ENCODE measurements around the gene TENT5A.

DNA sequence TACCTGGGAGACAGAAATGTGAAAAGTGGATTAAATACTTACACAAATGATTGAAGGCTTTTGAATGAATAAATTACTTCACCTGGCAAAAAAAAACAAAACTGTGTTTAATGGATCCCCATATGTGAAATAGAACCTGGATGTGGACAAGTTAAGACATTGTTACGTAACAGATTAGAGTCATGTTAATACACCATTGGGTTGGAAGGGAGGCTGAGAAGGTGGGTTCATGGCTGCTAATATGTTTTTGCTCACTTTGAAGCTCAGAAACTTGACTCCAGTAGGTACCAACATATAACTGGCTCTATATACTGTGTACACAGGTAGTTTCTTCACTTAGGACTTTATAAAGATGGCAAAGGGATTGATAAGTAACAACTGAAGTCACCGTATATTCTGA lies 21.4 kb upstream of the TENT5A start:
- TF ChIP-seq, protein P1, sequence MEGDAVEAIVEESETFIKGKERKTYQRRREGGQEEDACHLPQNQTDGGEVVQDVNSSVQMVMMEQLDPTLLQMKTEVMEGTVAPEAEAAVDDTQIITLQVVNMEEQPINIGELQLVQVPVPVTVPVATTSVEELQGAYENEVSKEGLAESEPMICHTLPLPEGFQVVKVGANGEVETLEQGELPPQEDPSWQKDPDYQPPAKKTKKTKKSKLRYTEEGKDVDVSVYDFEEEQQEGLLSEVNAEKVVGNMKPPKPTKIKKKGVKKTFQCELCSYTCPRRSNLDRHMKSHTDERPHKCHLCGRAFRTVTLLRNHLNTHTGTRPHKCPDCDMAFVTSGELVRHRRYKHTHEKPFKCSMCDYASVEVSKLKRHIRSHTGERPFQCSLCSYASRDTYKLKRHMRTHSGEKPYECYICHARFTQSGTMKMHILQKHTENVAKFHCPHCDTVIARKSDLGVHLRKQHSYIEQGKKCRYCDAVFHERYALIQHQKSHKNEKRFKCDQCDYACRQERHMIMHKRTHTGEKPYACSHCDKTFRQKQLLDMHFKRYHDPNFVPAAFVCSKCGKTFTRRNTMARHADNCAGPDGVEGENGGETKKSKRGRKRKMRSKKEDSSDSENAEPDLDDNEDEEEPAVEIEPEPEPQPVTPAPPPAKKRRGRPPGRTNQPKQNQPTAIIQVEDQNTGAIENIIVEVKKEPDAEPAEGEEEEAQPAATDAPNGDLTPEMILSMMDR (IDR thresholded peaks at IDR 0.05) = no peak
- TF ChIP-seq POLR2A (IDR thresholded peaks at IDR 0.05) = no peak

Data from uterus (tissue), 2 donors.